ENCODE measurements around the gene ZNF451. TPM values are rescaled to one million over a fixed set of nuclear protein-coding genes. Genes with fewer than 3 reads are reported as not detected.

The ZNF451 gene
- total RNA-seq, 6 donors from 2014 or later = 39.7 to 117 (median 42.8) TPM

GRCh38 chr6:57216235-57217101 is 126.5 kb downstream of the ZNF451 start:
- H3K4me1 ChIP-seq = peaks cover 0 to 10% (median 4%) of the 10 kb centered on the region in 4 donors
- DNase-seq (no peak), ATAC-seq (ENCODE audit: low FRiP score in 2 of 2) (no peak)
- no peak overlapping the region for H3K27ac ChIP-seq
- H3K27me3 ChIP-seq = no peaks in the 10 kb centered on the region
- H3K36me3 ChIP-seq = no peaks in the 10 kb centered on the region
- no peaks in the 10 kb centered on the region for H3K9me3 ChIP-seq
- WGBS, 2 donors = 74 to 77% methylated on average over 7 of the region's 7 CpGs
- TF ChIP-seq POLR2AphosphoS5 (IDR thresholded peaks at IDR 0.05) (no peak), POLR2A (IDR thresholded peaks at IDR 0.05) (no peak), EP300 (IDR thresholded peaks at IDR 0.05) (no peak), CTCF (IDR thresholded peaks at IDR 0.05) (no peak)
- H3K4me3 ChIP-seq = no peak overlapping the region

GRCh38 chr6:57217270-57217669 is 127.3 kb downstream of the ZNF451 start:
- Histone ChIP-seq H3K27me3 (no peaks in the 10 kb centered on the region), H3K4me1 (peaks cover 0 to 10% (median 4%) of the 10 kb centered on the region in 4 donors), H3K9me3 (no peaks in the 10 kb centered on the region), H3K36me3 (no peaks in the 10 kb centered on the region), H3K27ac (no peak overlapping the region), H3K4me3 (no peak overlapping the region)
- TF ChIP-seq POLR2A (IDR thresholded peaks at IDR 0.05) (no peak), POLR2AphosphoS5 (IDR thresholded peaks at IDR 0.05) (no peak), CTCF (IDR thresholded peaks at IDR 0.05) (no peak), EP300 (IDR thresholded peaks at IDR 0.05) (no peak)
- peak in 1 of 2 donors; percentile 17 for DNase-seq
- WGBS, 2 donors = 93 to 99% methylated on average over 11 of the region's 11 CpGs
- no peak for ATAC-seq (ENCODE audit: low FRiP score in 2 of 2)

Other genes starting within 250 kb of the ZNF451 start
- 1 to 10 TPM in 1 of 6 donors, under 1 TPM in 2, not detected in 3; 0.29 to 1.1 (median 0.30) TPM for gene BEND6, start 135.1 kb upstream of the ZNF451 start, total RNA-seq
- 10 to 100 TPM in 2 of 6 donors, 1 to 10 TPM in 4; 2.7 to 11.3 (median 7.5) TPM for gene KIAA1586, start 43.5 kb upstream of the ZNF451 start, total RNA-seq
- 1 to 10 TPM; 2.1 to 7.4 (median 4.4) TPM for gene BAG2, start 82.1 kb downstream of the ZNF451 start, total RNA-seq
- 10 to 100 TPM in 2 of 6 donors, 1 to 10 TPM in 4; 6.3 to 19.7 (median 9.1) TPM for gene RAB23, start 132.1 kb downstream of the ZNF451 start, total RNA-seq
- 10 to 100 TPM in 1 of 6 donors, 1 to 10 TPM in 5; 5.2 to 13.5 (median 7.3) TPM for gene PRIM2, start 227.4 kb downstream of the ZNF451 start, total RNA-seq

Data from upper lobe of left lung (tissue), 6 donors.